NOMO-1 treated with dmso at 0.1 percent for 144 hours (cell line): ENCODE data around the gene BMPER.

Experiments
- DNase-seq: peaks from one replicate; lab custom pipeline; 2025; ENCODE audit not compliant: unreplicated experiment; lab: John Stamatoyannopoulos, UW

BMPER gene

DNA sequence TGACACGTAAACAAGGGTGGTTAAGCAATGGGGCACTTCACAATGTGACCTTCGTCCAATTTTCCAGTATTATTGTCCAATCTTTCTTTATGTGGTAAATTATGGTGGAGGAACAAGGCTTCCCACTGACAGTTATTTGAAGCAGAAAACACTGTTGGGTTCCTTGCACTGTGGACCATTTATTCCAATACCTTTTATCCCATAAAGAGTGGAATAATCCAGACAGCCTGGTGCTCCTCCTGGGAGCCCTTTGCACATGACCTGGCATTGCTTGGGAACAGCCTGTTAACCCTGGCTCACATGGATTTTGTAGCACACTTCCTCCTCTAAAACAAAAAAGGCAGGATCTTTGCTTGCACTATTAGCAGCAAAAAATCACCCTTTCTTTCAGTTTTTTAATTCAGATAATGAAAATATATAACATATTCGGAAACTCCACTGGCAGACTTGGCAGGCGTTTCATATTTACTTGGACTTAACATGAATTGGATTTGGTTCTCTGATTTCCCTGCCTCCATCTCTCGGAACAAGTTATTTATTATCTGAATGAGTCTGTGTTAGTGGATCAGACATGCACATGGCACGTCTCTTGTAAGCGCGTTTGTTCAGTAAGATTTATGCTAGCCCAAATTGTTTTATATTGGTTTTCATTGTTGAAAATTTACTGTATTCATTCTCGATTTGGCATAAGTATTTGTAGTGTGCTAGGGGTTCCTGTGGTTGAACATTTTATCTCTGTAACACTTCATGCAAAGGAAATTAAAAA lies 59.3 kb downstream of the BMPER start:
- DNase-seq, result no peak

GRCh38 chr7:33965183-33965744 lies 59.9 kb downstream of the BMPER start:
- DNase-seq, result no peak

GRCh38 chr7:33968591-33968990 lies 63.3 kb downstream of the BMPER start:
- DNase-seq, result no peak

DNA sequence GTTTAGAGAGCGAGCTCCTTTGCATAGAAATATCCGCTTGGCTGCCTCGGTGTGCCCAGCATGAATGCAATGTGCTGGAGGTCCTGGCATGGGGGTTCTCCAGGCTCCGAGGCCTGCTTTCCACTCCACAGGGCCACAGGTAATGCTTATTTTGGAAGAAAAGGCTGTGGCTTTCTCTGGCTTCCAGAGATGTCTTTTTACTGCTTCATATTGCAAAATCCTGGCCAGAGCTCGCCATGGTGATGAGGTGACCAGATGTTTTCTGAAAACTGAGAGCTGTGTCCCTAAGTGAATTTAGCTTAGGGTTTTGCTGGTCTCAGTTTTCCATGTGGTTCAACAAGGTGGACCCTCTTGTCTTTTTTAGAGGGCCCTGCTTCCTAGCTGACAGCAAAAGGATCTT lies 65.2 kb downstream of the BMPER start:
- no peak for DNase-seq

DNA sequence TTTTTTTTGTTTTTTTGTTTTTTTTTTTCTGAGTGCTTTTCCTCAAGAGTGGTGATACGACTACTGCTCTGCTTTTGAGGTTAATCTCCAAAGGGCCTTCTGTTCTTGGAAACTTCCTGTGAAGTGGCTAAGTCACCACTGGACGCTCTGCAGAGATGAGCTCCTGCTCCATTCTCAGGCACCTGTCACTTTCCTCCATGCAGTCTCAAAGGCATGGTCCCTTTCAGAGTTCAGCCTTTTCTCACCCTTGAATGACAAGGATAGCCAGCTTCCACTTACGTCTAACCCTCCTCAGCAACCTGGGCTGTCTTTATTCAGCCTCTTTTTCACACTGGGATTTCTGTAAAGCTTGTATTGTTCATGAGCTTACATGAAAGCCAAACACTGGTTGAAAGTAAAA lies 65.8 kb downstream of the BMPER start:
- no peak for DNase-seq

- no peak for DNase-seq
Observed at GRCh38 chr7:33973231-33974015, 68.1 kb downstream of the BMPER start.

DNA sequence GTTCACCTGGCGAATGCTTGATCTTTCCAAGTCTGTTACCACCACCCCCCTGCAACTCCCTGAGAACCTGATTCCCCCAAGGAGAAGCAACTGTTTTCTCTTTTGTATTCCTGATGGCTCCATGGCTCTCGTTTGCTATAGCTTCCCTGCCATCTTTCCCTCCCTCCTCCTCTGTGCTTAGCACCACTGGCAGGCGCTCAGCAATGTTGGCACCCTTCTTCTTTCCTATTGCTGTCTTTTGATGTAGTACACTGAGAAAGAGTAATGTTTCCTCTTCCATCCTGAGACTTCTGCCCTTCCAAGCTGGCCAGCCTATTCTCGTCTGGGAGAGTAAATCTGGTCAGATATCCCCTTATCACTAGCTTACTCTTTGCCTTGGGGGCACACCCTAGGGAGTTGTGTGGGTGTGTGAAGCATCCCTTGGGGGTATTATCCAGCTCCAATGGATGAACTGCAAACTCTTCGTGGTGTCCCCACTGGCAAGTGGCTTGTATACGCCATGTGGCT lies 74.0 kb downstream of the BMPER start:
- DNase-seq, result no peak

DNA sequence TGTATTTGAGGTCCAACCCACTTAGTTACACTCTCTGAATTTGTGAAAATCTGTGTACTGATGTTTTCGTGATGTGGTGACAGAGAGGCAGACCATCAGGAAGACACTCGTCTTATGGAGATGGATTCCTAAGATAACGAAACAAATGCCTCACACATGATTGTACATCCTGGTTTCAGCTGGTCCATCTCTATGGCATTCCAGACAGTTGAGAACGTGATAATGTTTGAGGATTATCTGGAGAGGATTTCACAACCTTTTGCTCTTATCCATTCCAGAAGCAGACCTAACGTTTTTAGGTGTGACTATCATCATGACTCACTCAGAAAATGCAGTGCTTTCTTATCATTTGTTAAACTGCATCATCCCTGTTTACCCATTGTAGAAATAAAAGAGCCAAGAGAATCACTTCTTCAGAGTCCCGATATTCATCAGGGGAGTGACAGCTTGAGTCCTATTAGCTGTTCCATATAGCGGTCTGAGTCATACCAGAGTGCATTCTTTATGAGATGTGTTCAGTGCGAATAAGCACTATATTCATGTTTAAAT lies 74.5 kb downstream of the BMPER start:
- no peak for DNase-seq

DNA sequence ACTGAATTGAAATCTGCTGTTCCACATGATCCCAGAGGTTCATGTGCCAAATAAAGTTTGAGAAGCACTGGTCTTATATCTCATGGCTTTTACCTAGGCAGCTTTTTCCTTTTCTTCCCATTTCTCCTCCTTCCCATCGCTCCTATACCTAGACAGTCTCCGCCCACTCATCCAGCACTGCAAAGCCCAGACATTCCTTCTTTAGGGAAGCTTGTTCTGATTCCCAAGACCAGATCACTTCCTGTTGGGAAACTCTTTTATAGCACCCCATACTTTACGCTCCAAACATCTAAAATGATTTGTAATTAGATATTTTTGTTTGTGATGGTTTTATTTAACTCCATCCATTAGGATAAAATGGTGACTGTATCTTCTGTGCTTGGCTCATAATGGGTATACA lies 75.9 kb downstream of the BMPER start:
- DNase-seq, result no peak

DNA sequence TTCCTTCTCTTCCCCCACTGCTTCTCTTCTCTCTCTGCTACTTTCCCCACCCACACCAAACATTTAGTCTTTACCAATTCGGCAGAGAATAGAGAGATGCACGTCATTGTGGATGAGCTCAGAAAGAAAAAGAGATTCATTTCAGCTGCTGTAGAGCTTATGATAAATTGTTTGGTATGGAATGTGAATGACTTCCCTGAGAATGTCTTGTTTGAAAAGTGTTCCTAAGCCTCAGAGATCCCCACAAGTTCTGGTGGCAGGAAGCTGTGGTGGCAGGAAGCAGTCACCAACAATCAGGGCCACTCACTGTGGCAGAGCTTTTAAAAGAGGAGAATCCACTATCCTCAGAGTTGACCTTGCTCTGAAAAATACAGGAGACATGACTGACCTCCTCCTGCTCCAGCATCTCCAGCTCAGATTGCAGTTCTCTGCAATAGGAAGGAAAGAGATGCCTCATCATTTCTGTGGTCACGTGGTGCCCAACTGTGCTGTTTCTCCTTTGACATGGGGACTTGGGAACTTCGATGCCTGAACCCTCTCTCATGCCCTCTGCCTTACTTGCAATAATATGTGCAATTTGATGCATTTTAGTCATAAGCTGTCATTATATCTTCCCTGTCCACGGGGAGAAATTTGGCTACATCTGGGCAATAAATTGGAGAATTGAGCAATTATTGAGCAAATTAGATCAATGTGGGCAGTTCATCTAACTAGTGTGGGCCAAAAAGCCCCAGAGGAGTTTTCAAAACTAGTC lies 76.5 kb downstream of the BMPER start:
- DNase-seq, result no peak

DNA sequence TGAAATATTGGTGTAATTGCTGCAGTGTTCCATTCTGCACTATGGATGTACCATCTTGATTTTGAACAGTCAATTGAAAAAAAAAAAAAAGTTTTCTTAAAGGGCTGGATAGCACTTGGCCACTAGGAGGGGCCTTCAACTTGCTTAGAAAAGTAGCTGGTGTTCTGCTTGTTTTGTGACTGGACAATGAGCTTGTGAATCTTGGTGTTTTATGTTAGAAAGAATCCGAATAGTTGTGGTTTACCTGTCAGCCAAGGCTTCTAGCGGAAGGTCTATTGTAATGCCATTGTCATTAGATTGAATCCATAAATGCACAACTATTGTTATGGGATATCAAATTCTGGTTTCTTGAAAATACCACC lies 77.1 kb downstream of the BMPER start:
- no peak for DNase-seq

DNA sequence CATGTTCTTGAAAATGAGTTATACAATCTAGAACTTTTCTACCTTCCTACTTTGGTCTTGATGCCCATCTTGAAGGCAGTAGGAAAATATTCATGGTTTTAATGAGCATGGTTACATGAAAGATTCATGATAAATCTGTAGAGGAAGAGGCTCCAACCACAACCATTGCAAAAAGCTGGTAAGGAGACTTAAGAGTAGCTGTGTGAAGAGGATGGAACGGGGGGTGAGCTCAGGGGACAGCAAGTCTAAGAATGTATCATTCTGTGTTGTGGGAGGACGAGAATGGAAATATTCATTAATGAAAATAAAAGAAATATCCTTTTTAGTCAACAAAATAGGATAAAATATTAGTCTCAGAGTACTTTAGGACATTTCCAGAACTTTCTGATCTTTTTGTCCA lies 81.1 kb downstream of the BMPER start:
- no peak for DNase-seq

DNA sequence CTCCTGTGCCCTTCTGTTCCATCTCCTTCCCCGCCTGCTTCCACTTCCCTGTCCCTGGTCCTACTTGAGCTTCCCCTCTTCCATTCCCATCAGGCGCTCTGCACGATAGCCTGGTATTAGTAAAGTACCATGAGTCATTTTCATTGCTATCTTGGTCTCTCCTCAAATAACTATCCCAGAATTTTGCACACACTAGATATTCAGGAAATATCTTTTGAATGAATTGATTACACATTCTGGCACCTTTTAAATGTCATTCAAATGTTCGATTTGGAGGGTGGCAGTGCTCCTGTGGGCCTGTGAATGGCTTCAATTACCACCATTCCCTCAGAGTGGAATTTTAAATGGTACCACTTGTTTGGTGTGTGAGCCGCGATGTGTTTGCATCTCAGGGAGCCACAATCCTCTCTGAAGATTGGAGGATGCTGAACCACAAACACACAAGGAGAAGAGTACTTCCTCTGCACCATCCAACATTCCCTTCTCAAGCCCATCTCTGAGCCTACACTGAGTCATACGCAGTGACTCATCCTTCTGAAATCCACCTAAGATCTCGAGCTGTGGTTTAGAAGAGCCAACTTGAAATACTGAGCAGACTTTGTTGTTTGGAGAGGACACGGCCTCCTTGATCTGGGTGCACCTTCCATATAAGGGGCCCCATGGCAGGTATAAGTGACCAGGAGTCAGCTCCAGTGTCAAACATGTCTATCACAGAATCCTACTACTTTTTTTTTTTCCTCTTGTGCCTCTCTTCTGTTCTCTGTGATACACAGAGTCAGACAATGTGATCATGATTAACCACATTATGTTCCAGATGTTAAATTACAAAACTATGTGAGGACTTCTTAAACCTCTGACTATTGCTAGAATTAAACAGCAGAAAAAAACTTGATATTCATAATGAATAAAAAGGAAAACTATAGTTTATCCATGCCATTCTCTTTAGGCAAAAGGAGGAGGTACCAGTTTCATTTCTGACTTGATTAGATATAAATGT lies 81.9 kb downstream of the BMPER start:
- no peak for DNase-seq

- DNase-seq, result no peak
Observed at GRCh38 chr7:33996899-33997298, 91.6 kb downstream of the BMPER start.

GRCh38 chr7:33998476-33998875 lies 93.1 kb downstream of the BMPER start:
- no peak for DNase-seq

DNA sequence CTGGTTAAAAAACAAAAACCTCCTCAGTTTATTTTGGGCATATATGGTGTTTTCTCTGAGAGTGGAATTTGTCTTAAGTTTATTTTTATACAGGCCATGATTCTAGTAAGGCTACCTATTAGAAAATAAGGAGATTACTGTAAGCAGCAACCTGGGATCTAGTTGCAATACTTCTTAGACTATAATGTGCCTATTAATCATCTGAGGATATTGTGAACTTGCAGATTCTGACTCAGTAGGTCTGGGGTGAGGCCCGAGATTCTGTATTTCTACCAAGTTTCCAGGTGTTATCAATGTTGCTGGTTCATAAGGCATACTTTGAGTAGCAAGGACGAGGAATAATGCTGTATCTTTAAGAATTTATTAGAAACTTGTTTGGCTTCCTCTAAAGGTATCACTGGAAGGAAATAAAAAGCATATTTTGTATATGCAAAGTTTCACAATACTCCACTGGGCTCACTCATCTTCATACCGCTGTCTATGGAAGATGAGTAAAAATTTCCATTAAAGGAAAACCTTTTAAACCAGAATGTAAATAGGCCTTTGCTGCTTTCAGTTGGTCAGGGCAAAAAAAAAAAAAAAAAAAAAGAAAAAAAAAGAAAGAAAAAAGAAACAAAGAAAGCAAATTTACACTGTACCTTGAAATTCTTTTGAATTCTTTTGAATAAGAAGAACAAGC lies 105.8 kb downstream of the BMPER start:
- DNase-seq, result no peak

DNA sequence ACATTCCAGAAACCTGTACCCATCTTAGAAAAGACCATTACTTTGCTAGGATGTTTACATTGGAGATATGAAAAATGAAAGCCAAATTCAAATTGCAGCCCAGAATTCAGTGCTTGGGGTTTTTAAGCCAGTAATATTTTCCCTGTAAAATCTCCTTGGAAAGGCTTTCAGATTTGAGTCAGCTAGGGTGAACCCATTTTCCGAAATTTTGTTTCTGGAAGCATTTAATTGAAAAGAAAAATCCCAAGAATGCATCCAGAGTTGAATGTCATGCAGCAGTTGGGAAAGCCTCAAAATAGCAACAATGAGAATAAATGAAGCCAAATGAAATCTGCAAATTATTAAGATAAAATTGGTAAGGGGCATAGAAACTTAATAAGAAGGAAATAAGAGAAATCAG lies 106.4 kb downstream of the BMPER start:
- DNase-seq, result no peak

DNA sequence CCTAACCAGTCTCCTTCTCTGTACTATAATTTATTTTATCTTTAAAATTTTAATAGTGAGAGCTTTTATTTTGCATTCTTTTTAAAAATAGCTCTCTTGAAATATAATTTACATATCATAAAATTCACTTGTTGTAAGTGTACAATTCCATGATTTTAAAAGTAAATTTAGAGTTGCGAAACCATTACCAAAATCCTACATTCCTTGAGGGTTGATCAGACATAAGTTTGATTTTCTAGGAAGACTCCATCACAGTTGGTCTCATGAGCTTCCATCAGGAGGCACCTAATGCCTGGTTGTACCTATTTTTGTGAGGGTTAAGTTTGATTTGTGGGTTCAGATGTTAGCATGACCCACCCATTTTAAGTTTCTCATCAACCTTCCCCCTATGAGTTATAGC lies 108.1 kb downstream of the BMPER start:
- no peak for DNase-seq

GRCh38 chr7:34015651-34016050 lies 110.3 kb downstream of the BMPER start:
- DNase-seq, result no peak
